ENCODE data around the gene LOC101059915.
"Not testable (repeated sequence)": the region's sequence is repeated elsewhere in the genome, so short reads cannot be mapped to it uniquely, and the experiment has no call there.

LOC101059915 gene

DNA sequence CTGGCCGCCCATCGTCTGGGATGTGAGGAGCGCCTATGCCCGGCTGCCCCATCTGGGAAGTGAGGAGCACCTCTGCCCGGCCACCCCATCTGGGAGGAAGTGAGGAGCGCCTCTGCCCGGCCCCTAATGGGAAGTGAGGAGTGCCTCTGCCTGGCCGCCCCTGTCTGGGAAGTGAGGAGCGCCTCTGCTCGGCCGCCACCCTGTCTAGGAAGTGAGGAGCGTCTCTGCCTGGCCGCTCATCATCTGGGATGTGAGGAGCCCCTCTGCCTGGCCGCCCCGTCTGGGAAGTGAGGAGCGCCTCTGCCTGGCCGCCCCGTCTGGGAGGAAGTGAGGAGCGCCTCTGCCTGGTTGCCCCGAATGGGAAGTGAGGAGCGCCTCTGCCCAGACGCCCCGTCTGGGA is 8.3 kb downstream of the LOC101059915 start:
- not testable (repeated sequence) for DNase-seq (ENCODE audit: low spot score)

DNA sequence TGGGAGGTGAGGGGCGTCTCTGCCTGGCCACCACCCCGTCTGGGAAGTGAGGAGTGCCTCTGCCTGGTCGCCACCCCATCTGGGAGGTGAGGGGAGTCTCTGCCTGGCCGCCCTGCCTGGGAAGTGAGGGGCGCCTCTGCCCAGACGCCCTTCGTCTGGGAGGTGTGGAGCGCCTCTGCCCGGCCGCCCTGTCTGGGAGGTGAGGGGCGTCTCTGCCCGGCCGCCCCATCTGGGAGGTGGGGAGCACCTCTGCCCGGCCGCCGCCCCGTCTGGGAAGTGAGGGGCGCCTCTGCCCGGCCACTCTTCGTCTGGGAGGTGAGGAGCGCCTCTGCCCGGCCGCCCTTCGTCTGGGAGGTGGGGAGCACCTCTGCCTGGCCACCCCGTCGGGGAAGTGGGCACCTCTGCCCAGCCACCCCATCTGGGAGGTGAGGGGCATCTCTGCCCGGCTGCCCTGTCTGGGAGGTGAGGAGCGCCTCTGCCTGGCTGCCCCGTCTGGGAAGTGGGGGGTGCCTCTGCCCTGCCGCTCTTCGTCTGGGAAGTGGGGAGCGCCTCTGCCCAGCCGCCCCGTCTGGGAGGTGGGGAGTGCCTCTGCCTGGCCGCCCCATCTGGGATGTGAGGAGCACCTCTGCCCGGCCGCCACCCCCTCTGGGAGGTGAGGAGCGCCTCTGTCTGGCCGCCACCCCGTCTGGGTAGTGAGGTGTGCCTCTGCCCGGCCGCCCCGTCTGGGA is 8.9 kb downstream of the LOC101059915 start:
- not testable (repeated sequence) for DNase-seq (ENCODE audit: low spot score)

- not testable (repeated sequence) for DNase-seq (ENCODE audit: low spot score)
These were observed 9.8 kb downstream of the LOC101059915 start for GRCh38 chrX:71677195-71677594.

- DNase-seq (ENCODE audit: low spot score), result no peak
These were observed 12.3 kb downstream of the LOC101059915 start for GRCh38 chrX:71679575-71680207.

DNA sequence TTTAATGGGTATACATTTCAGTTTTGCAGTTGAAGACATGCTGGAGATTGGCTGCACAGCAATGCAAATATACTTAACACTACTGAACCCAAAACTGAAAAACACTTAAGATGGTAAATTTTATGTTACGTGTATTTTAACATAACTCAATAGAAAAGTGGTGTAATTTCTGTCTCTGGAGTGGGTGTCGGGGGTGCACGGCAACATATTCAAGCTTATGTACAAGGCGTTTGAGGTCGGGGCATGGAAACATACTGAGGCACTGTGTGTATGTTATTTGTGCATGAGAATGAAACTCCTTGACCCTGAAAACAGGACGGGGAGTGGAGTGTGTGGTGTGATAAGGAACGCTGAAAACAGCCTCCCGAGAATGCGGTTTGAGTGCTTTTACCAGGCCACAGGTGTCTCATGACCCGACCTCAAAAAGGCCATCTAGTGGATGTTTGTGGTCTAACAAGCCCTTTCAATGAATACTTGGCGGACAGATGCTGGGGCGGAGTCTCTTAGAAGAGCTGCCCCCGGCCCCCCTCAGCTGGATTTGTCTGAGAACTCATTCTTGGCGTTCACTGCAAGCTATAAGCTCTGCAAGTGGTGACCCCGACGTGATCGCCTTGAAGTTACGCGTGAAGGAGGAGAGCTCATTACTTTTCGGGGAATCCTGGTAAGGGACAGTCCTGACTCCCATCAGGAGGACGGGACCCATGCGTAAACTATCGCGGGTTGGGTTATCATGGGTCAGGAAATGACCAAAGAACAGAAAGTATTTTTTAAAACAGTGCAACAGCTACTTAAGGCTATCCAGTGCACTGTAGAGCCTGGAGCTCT is 29.5 kb downstream of the LOC101059915 start:
- DNase-seq (ENCODE audit: low spot score), result not testable (repeated sequence)

- DNase-seq (ENCODE audit: low spot score), result not testable (repeated sequence)
These were observed 30.3 kb downstream of the LOC101059915 start for GRCh38 chrX:71697466-71698298.

DNA sequence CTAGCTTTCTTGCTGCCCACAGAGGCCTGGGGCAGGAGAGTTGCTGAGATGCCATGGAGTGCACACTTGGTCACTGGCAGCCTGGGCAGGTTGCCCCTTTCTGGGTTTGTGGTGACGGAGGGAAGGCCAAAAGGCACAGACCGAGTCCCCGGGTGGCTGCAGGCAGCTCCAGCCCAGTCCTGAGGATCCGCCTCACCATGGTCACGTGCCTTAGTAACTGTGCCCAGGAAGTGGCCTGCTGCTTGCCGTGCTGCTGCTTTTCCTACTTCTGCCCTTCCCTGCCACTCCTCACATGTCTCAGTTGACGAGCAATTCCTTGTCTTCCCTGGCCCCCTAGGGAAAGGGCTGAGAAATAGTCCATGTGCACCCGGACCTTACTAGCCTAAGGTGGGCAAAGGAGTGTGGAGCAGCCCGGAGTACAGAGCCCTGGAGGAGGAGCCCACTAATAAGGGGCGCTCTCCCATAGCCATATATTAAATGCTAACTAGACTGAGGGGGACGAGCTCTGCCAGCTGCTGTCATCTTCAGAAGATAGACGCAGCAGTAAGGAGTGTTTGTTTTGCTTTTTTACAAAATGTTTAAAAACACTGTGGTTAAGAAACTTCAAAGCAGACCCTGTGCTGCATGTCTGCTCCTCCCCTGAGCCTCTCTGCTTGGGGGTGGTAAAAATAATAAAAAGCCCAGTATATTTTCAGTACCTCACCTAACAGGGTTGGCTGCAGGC is 31.1 kb downstream of the LOC101059915 start:
- not testable (repeated sequence) for DNase-seq (ENCODE audit: low spot score)

DNA sequence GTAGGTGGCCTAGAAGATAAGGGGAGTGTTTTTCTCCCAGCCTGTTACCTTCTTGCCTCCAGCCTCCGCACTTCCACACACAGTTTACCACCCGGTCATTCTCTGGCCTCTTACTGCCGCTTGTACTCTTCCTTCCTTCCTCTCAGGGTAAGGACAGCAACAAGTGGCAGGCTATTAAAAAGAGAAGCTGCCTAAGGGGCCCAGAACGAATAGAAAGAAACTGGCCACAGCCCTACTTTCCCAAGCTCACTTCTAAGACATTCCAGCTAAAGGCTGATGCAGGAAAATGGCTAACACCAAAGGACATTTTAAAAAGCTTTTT is 31.6 kb downstream of the LOC101059915 start:
- not testable (repeated sequence) for DNase-seq (ENCODE audit: low spot score)

- not testable (repeated sequence) for DNase-seq (ENCODE audit: low spot score)
These were observed 35.5 kb downstream of the LOC101059915 start for GRCh38 chrX:71702853-71703252.

GRCh38 chrX:71714064-71714463 is 46.7 kb downstream of the LOC101059915 start:
- DNase-seq (ENCODE audit: low spot score), result not testable (repeated sequence)

- not testable (repeated sequence) for DNase-seq (ENCODE audit: low spot score)
These were observed 48.2 kb downstream of the LOC101059915 start for GRCh38 chrX:71715551-71715950.

- not testable (repeated sequence) for DNase-seq (ENCODE audit: low spot score)
These were observed 49.0 kb downstream of the LOC101059915 start for GRCh38 chrX:71716323-71716722.

- not testable (repeated sequence) for DNase-seq (ENCODE audit: low spot score)
These were observed 50.8 kb downstream of the LOC101059915 start, which contains the start of gene CXorf49 for GRCh38 chrX:71718185-71718584. Gene CXorf49 (minus strand): TSS chrX:71718285. CDS start chrX:71718151, 134 bp downstream.

- not testable (repeated sequence) for DNase-seq (ENCODE audit: low spot score)
These were observed 51.8 kb downstream of the LOC101059915 start for GRCh38 chrX:71719195-71719594.

DNA sequence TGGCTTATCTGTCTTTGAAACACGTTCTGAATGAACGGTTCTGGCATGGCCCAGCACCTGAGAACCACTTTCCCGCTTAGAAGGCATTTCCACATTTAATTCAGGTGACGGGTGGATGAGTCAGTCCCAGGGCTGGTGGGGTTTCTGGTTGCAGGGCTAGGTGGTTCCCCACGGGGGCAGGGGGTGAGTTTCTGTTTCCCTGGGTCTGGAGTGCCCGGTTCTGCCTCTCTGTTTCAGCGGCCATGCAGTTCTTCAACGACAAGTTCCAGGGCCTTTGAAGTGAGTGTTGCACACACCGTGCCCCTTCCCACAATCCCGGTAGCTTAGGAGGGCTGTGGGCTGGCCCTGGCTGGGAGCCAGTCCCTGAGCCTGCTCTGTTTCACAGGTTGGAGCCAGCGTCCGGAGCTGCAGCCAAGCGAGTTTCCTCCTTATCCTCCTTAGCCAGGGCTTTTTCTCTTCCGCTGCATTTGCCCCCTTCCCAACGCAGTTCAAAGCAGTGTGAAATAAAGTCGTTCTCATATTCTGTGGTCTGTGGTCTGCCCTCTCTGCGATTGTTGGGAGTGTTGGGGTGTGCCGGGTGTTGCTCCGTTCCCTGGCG is 53.0 kb downstream of the LOC101059915 start:
- DNase-seq (ENCODE audit: low spot score), result not testable (repeated sequence)
